ENCODE data around the gene GRIN1. TPM values are rescaled to one million over a fixed set of nuclear protein-coding genes. Genes with fewer than 3 reads are reported as not detected.
A peak's percentile ranks its signal among the peaks of the same experiment; 100 is the strongest.

Gene GRIN1
- total and polyA plus RNA-seq, 12 donors, result not detected

- Histone ChIP-seq H3K4me1 (peaks cover 17 to 44% (median 39%) of the 10 kb centered on the region in 9 donors), H3K27me3 (peaks cover 78 to 100% (median 98%) of the 10 kb centered on the region in 7 donors)
These were observed 26.4 kb downstream of the GRIN1 start for GRCh38 chr9:137165250-137165836.

DNA sequence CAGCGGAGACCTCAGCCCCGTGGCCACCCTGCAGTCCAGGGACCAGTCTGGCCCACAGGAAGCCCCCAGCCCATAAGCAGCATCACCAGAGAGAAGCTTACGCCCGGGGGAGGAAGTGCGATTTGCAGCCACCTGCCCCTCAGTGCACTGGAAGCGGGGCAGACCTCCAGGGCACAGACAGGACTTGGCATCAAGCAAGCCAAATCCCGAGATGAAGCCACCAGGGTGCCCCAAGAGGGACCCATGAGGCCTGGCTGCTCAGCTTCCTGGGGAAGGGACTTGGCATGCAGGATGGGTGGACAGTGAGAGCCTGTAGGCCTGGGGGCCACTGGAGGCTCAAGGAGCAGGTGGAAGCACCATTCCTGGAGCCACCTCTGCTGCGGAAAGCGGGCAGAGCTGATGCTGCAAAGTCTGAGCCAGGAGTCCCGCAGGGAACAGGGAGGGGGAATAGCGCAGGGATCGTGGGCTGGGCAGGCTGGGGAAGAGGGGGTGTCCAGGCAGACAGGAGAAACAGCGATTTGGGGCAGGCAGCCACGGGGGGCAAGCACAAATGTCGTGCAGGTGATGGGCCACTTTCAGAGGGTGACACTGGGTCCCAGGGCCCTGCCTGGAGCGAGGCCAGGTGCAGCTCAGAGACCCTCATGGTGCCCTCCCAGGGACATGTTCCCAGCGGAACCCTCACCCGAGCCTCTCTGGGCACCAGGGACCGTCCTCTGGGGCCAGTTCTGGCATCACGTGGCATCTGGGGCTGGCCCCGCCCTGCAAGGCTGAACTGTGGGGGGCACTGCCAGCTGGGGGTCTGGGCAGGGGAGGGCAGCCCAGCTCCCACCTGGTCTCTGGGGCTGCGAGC is 27.7 kb downstream of the GRIN1 start:
- H3K9me3 ChIP-seq, result no peaks in the 10 kb centered on the region
- WGBS, 2 donors, result 65 to 69% methylated on average over 22 of the region's 22 CpGs
- no peak overlapping the region for H3K27ac ChIP-seq
- ATAC-seq (no peak), DNase-seq (no peak)
- H3K4me3 ChIP-seq, result no peak overlapping the region
- no peaks in the 10 kb centered on the region for H3K36me3 ChIP-seq
- peaks cover 70 to 99% (median 97%) of the 10 kb centered on the region in 7 donors for H3K27me3 ChIP-seq
- peaks cover 17 to 44% (median 39%) of the 10 kb centered on the region in 9 donors for H3K4me1 ChIP-seq
- intact Hi-C loops (cut with DNase I), result no loop called here
- TF ChIP-seq, protein P1, sequence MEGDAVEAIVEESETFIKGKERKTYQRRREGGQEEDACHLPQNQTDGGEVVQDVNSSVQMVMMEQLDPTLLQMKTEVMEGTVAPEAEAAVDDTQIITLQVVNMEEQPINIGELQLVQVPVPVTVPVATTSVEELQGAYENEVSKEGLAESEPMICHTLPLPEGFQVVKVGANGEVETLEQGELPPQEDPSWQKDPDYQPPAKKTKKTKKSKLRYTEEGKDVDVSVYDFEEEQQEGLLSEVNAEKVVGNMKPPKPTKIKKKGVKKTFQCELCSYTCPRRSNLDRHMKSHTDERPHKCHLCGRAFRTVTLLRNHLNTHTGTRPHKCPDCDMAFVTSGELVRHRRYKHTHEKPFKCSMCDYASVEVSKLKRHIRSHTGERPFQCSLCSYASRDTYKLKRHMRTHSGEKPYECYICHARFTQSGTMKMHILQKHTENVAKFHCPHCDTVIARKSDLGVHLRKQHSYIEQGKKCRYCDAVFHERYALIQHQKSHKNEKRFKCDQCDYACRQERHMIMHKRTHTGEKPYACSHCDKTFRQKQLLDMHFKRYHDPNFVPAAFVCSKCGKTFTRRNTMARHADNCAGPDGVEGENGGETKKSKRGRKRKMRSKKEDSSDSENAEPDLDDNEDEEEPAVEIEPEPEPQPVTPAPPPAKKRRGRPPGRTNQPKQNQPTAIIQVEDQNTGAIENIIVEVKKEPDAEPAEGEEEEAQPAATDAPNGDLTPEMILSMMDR (IDR thresholded peaks at IDR 0.05), result no peak

More at GRCh38 chr9:137165250-137165836, 26.4 kb downstream of the GRIN1 start:
- H3K36me3 ChIP-seq, result no peaks in the 10 kb centered on the region
- H3K9me3 ChIP-seq, result no peaks in the 10 kb centered on the region
- ATAC-seq (no peak), DNase-seq (no peak)
- intact Hi-C loops (cut with DNase I), result no loop called here
- H3K27ac ChIP-seq, result no peak overlapping the region
- no peak overlapping the region for H3K4me3 ChIP-seq
- 82 to 84% methylated on average over 32 of the region's 32 CpGs for WGBS, 2 donors
- TF ChIP-seq, protein P1 (IDR thresholded peaks at IDR 0.05), result no peak

GRCh38 chr9:137167277-137167746 is 28.4 kb downstream of the GRIN1 start:
- TF ChIP-seq, protein P1 (IDR thresholded peaks at IDR 0.05), result no peak
- H3K27me3 ChIP-seq, result peaks cover 63 to 99% (median 93%) of the 10 kb centered on the region in 7 donors
- H3K4me1 ChIP-seq, result peaks cover 17 to 42% (median 32%) of the 10 kb centered on the region in 9 donors
- H3K36me3 ChIP-seq, result no peaks in the 10 kb centered on the region
- WGBS, 2 donors, result 27% methylated on average over 33 to 44 of the region's 44 CpGs
- peak overlapping the region in 1 of 10 donors; percentile 35 for H3K4me3 ChIP-seq
- H3K9me3 ChIP-seq, result no peaks in the 10 kb centered on the region
- ATAC-seq, result no peak
- intact Hi-C loops (cut with DNase I), result no loop called here
- no peak overlapping the region for H3K27ac ChIP-seq
- no peak for DNase-seq

DNA sequence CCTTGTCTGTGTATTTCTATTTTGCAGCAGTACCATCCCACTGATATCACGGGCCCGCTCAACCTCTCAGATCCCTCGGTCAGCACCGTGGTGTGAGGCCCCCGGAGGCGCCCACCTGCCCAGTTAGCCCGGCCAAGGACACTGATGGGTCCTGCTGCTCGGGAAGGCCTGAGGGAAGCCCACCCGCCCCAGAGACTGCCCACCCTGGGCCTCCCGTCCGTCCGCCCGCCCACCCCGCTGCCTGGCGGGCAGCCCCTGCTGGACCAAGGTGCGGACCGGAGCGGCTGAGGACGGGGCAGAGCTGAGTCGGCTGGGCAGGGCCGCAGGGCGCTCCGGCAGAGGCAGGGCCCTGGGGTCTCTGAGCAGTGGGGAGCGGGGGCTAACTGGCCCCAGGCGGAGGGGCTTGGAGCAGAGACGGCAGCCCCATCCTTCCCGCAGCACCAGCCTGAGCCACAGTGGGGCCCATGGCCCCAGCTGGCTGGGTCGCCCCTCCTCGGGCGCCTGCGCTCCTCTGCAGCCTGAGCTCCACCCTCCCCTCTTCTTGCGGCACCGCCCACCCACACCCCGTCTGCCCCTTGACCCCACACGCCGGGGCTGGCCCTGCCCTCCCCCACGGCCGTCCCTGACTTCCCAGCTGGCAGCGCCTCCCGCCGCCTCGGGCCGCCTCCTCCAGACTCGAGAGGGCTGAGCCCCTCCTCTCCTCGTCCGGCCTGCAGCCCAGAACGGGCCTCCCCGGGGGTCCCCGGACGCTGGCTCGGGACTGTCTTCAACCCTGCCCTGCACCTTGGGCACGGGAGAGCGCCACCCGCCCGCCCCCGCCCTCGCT is 29.0 kb downstream of the GRIN1 start:
- Histone ChIP-seq H3K9me3 (no peaks in the 10 kb centered on the region), H3K4me3 (peak overlapping the region in 9 of 10 donors; percentile 32 to 52 (median 41)), H3K27ac (no peak overlapping the region), H3K4me1 (peaks cover 13 to 35% (median 26%) of the 10 kb centered on the region in 9 donors), H3K36me3 (no peaks in the 10 kb centered on the region), H3K27me3 (peaks cover 60 to 99% (median 87%) of the 10 kb centered on the region in 7 donors)
- DNase-seq (no peak), ATAC-seq (peak in 3 of 8 donors; percentile 4 to 21 (median 11))
- 4 to 6% methylated on average over 55 to 57 of the region's 57 CpGs for WGBS, 2 donors
- intact Hi-C loops (cut with DNase I), result no loop called here
- TF ChIP-seq, protein P1 (IDR thresholded peaks at IDR 0.05), result no peak
